22Rv1 (cell line): Measurements from ENCODE around the gene MRPL49.

Experiments used
- CTCF ChIP-seq: fragments of 450-650 bp; IDR thresholded peaks from 2 replicates; pipeline ENCODE4 v1.5.1; 2017; ENCODE audit warnings: mild to moderate bottlenecking
- ZFX ChIP-seq: fragments of 450-650 bp; IDR thresholded peaks from 2 replicates; pipeline ENCODE4 v1.6.1; 2017; ENCODE audit warnings: antibody characterized with exemption, borderline replicate concordance

GRCh38 chr11:65156256-65156655, 34.1 kb downstream of the MRPL49 start:
- TF ChIP-seq CTCF (no peak), ZFX (no peak)
